HepG2 (cell line): Measurements from ENCODE around the gene MEX3A.

Source experiments
- ATF7 ChIP-seq, 2 experiments: fragments of 450-650 bp in 1 of 2; sonication (generic) in 1 of 2; formaldehyde crosslinking in 1 of 2; IDR thresholded peaks; 2 replicates each; pipeline versions ENCODE4 v1.4.0 to v1.6.1; 2016 to 2020; ENCODE audit warnings: antibody characterized with exemption in 1 of 2, mild to moderate bottlenecking in 1 of 2, missing genetic modification reagents in 1 of 2
- CBX2 ChIP-seq, 2 experiments: fragments of 200-600 bp in 1 of 2; sonication (generic); formaldehyde crosslinking in 1 of 2; IDR thresholded peaks; 2 replicates each; pipeline versions ENCODE4 v1.7.0 to v1.8.1; 2018 to 2022; ENCODE audit warnings: low read depth in 2 of 2, low read length in 1 of 2, mild to moderate bottlenecking in 1 of 2, missing genetic modification reagents in 1 of 2
- HMG20B ChIP-seq: conservative IDR thresholded peaks from 2 replicates; pipeline ENCODE4 v1.6.1; 2016; ENCODE audit warnings: missing genetic modification reagents, missing compliant biosample characterization
- JUNB ChIP-seq: sonication (generic); formaldehyde crosslinking; IDR thresholded peaks from 2 replicates; pipeline ENCODE4 v1.8.0; 2022; ENCODE audit warnings: missing genetic modification reagents, mild to moderate bottlenecking, borderline replicate concordance
- KDM1A ChIP-seq: IDR thresholded peaks from 2 replicates; pipeline ENCODE4 v1.6.1; 2016; ENCODE audit warnings: missing compliant biosample characterization
- MAFF ChIP-seq: IDR thresholded peaks from 2 replicates; pipeline ENCODE4 v1.6.1; 2011; ENCODE audit warnings: low read depth, low read length, improper control_type of control experiment
- ZNF563 ChIP-seq: sonication (generic); formaldehyde crosslinking; IDR thresholded peaks from 2 replicates; pipeline ENCODE4 v1.8.0; 2022; ENCODE audit warnings: mild to moderate bottlenecking, moderate library complexity, missing genetic modification reagents
- ZZZ3 ChIP-seq: sonication (generic); formaldehyde crosslinking; IDR thresholded peaks from 2 replicates; pipeline ENCODE4 v1.4.0; 2020; ENCODE audit warnings: missing genetic modification reagents, mild to moderate bottlenecking, borderline replicate concordance
- TF ChIP-seq, protein P1 (sequence below): sonication (generic); formaldehyde crosslinking; IDR thresholded peaks from 2 replicates; pipeline ENCODE4 v1.4.0; 2020; ENCODE audit warnings: missing genetic modification reagents, borderline replicate concordance
- TF ChIP-seq, protein P2 (sequence below): sonication (generic); formaldehyde crosslinking; IDR thresholded peaks from 2 replicates; pipeline ENCODE4 v1.5.0; 2020; ENCODE audit warnings: missing genetic modification reagents
- TF ChIP-seq, protein P3 (sequence below): sonication (generic); formaldehyde crosslinking; IDR thresholded peaks from 2 replicates; pipeline ENCODE4 v1.5.0; 2020; ENCODE audit warnings: mild to moderate bottlenecking, missing genetic modification reagents, moderate library complexity
- TF ChIP-seq, protein P4 (sequence below): sonication (generic); formaldehyde crosslinking; IDR thresholded peaks from 2 replicates; pipeline ENCODE4 v1.4.0; 2020; ENCODE audit warnings: missing genetic modification reagents
- TF ChIP-seq, protein P5 (sequence below): sonication (generic); formaldehyde crosslinking; IDR thresholded peaks from 2 replicates; pipeline ENCODE4 v1.8.1; 2022; ENCODE audit warnings: low read depth, mild to moderate bottlenecking, missing genetic modification reagents

DNA sequence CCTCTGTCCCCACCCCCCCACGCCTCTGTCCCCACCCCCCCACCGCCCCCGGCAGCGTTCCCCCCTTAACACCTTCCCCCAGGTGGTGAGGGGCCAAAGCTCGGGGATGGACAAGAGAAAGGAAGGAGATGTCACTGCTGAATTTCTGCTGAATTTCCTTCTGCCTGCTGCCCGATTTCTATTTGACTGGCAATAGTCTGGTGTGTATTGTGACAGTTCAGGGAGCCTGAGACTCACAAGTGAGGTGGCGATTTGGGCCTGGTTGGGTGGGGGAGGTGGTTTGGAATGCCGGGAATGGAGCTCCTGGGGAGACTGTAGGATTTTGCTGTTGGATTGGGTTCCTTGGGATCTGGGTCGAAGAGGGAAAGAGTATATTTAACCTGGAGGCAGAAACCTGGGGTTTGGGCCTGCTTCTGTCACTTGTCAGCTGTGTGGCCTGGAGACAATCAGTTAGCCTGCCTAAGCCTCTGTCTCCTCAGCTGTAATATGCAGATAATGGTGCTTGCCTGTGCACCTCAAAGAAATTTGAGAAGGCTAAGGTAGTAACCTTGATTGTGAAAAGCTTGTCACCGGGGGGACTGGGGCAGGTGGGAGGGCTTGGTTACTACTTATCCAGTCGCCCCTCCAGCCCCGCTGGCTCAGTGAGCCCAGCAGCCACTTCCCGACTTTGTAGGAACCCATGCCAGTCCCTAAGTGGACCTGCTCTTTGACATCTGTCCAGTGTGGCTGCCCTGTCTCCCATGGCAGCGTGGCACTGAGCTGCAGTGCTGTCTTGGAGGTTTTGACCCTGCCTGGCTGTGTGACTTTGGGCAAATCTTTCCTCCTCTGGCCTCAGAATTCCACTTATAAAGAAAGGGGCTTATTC, 24.6 kb upstream of the MEX3A start:
- TF ChIP-seq ATF7 (IDR thresholded peaks at IDR 0.05) = no peak
- no peak for TF ChIP-seq ATF7 (CRISPR knock-in tag; IDR thresholded peaks at IDR 0.05)
- TF ChIP-seq, protein P1, sequence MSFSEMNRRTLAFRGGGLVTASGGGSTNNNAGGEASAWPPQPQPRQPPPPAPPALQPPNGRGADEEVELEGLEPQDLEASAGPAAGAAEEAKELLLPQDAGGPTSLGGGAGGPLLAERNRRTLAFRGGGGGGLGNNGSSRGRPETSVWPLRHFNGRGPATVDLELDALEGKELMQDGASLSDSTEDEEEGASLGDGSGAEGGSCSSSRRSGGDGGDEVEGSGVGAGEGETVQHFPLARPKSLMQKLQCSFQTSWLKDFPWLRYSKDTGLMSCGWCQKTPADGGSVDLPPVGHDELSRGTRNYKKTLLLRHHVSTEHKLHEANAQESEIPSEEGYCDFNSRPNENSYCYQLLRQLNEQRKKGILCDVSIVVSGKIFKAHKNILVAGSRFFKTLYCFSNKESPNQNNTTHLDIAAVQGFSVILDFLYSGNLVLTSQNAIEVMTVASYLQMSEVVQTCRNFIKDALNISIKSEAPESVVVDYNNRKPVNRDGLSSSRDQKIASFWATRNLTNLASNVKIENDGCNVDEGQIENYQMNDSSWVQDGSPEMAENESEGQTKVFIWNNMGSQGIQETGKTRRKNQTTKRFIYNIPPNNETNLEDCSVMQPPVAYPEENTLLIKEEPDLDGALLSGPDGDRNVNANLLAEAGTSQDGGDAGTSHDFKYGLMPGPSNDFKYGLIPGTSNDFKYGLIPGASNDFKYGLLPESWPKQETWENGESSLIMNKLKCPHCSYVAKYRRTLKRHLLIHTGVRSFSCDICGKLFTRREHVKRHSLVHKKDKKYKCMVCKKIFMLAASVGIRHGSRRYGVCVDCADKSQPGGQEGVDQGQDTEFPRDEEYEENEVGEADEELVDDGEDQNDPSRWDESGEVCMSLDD = no peak
- TF ChIP-seq HMG20B (CRISPR knock-in tag) = no peak
- TF ChIP-seq, protein P2, sequence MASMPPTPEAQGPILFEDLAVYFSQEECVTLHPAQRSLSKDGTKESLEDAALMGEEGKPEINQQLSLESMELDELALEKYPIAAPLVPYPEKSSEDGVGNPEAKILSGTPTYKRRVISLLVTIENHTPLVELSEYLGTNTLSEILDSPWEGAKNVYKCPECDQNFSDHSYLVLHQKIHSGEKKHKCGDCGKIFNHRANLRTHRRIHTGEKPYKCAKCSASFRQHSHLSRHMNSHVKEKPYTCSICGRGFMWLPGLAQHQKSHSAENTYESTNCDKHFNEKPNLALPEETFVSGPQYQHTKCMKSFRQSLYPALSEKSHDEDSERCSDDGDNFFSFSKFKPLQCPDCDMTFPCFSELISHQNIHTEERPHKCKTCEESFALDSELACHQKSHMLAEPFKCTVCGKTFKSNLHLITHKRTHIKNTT (CRISPR knock-in tag) = no peak
- TF ChIP-seq, protein P3, sequence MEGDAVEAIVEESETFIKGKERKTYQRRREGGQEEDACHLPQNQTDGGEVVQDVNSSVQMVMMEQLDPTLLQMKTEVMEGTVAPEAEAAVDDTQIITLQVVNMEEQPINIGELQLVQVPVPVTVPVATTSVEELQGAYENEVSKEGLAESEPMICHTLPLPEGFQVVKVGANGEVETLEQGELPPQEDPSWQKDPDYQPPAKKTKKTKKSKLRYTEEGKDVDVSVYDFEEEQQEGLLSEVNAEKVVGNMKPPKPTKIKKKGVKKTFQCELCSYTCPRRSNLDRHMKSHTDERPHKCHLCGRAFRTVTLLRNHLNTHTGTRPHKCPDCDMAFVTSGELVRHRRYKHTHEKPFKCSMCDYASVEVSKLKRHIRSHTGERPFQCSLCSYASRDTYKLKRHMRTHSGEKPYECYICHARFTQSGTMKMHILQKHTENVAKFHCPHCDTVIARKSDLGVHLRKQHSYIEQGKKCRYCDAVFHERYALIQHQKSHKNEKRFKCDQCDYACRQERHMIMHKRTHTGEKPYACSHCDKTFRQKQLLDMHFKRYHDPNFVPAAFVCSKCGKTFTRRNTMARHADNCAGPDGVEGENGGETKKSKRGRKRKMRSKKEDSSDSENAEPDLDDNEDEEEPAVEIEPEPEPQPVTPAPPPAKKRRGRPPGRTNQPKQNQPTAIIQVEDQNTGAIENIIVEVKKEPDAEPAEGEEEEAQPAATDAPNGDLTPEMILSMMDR (CRISPR knock-in tag) = no peak
- TF ChIP-seq, protein P4, sequence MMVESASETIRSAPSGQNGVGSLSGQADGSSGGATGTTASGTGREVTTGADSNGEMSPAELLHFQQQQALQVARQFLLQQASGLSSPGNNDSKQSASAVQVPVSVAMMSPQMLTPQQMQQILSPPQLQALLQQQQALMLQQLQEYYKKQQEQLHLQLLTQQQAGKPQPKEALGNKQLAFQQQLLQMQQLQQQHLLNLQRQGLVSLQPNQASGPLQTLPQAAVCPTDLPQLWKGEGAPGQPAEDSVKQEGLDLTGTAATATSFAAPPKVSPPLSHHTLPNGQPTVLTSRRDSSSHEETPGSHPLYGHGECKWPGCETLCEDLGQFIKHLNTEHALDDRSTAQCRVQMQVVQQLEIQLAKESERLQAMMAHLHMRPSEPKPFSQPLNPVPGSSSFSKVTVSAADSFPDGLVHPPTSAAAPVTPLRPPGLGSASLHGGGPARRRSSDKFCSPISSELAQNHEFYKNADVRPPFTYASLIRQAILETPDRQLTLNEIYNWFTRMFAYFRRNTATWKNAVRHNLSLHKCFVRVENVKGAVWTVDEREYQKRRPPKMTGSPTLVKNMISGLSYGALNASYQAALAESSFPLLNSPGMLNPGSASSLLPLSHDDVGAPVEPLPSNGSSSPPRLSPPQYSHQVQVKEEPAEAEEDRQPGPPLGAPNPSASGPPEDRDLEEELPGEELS (CRISPR knock-in tag) = no peak
- no peak for TF ChIP-seq JUNB
- TF ChIP-seq KDM1A (CRISPR knock-in tag) = no peak
- TF ChIP-seq ZNF563 (CRISPR knock-in tag) = no peak
- no peak for TF ChIP-seq MAFF
- TF ChIP-seq ZZZ3 (CRISPR knock-in tag) = no peak
- no peak for TF ChIP-seq CBX2 (IDR thresholded peaks at IDR 0.05; ENCODE audit: low read depth, low read length)
- no peak for TF ChIP-seq CBX2 (CRISPR knock-in tag; IDR thresholded peaks at IDR 0.05; ENCODE audit: low read depth)
- TF ChIP-seq, protein P5, sequence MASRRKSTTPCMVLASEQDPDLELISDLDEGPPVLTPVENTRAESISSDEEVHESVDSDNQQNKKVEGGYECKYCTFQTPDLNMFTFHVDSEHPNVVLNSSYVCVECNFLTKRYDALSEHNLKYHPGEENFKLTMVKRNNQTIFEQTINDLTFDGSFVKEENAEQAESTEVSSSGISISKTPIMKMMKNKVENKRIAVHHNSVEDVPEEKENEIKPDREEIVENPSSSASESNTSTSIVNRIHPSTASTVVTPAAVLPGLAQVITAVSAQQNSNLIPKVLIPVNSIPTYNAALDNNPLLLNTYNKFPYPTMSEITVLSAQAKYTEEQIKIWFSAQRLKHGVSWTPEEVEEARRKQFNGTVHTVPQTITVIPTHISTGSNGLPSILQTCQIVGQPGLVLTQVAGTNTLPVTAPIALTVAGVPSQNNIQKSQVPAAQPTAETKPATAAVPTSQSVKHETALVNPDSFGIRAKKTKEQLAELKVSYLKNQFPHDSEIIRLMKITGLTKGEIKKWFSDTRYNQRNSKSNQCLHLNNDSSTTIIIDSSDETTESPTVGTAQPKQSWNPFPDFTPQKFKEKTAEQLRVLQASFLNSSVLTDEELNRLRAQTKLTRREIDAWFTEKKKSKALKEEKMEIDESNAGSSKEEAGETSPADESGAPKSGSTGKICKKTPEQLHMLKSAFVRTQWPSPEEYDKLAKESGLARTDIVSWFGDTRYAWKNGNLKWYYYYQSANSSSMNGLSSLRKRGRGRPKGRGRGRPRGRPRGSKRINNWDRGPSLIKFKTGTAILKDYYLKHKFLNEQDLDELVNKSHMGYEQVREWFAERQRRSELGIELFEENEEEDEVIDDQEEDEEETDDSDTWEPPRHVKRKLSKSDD (CRISPR knock-in tag) = no peak
